CD4-positive, alpha-beta T cell treated with Interleukin-15 for 1 hour (primary cell): ENCODE data around the gene SP140.
"Not testable (repeated sequence)": the region's sequence is repeated elsewhere in the genome, so short reads cannot be mapped to it uniquely, and the experiment has no call there.

Experiments
- DNase-seq: peaks from one replicate; pipeline ENCODE4 v3.0.0-alpha.2; 2020

SP140 gene

GRCh38 chr2:230327418-230328154, 102.0 kb downstream of the SP140 start:
- DNase-seq, result no peak

GRCh38 chr2:230328155-230328458, 102.6 kb downstream of the SP140 start:
- DNase-seq, result no peak

- no peak for DNase-seq
These were observed 104.5 kb downstream of the SP140 start for GRCh38 chr2:230329946-230330605.

GRCh38 chr2:230330725-230331124, 105.2 kb downstream of the SP140 start:
- no peak for DNase-seq

- DNase-seq, result no peak
These were observed 109.9 kb downstream of the SP140 start for GRCh38 chr2:230335461-230335863.

GRCh38 chr2:230335864-230336506, 110.4 kb downstream of the SP140 start:
- no peak for DNase-seq

GRCh38 chr2:230341936-230342528, 116.5 kb downstream of the SP140 start:
- not testable (repeated sequence) for DNase-seq

GRCh38 chr2:230343041-230343624, 117.6 kb downstream of the SP140 start:
- DNase-seq, result not testable (repeated sequence)

- DNase-seq, result no peak
These were observed 118.2 kb downstream of the SP140 start for GRCh38 chr2:230343747-230344146.

- no peak for DNase-seq
These were observed 120.9 kb downstream of the SP140 start for GRCh38 chr2:230346465-230346864.

GRCh38 chr2:230346921-230347533, 121.5 kb downstream of the SP140 start:
- DNase-seq, result no peak

GRCh38 chr2:230347659-230348305, 122.2 kb downstream of the SP140 start:
- DNase-seq, result no peak

- no peak for DNase-seq
These were observed 123.3 kb downstream of the SP140 start for GRCh38 chr2:230348787-230349186.

GRCh38 chr2:230356084-230356483, 130.5 kb downstream of the SP140 start:
- no peak for DNase-seq

- DNase-seq, result no peak
These were observed 132.8 kb downstream of the SP140 start for GRCh38 chr2:230358305-230358704.

GRCh38 chr2:230360028-230360427, 134.5 kb downstream of the SP140 start:
- no peak for DNase-seq

- no peak for DNase-seq
These were observed 136.6 kb downstream of the SP140 start for GRCh38 chr2:230362030-230362691.
